Erythroblast (primary cell): ENCODE measurements around the gene ITGA4.

Experiments used
- GATA1 ChIP-seq: IDR thresholded peaks from 2 replicates; pipeline ENCODE4 v1.6.1; 2011; ENCODE audit warnings: low read depth, mild to moderate bottlenecking, control low read depth, low read length, moderate library complexity
- POLR2A ChIP-seq: IDR thresholded peaks from 2 replicates; pipeline ENCODE4 v1.6.1; 2011; ENCODE audit warnings: mild to moderate bottlenecking, low read length

- no peak for TF ChIP-seq POLR2A
- no peak for TF ChIP-seq GATA1
These were observed 15.8 kb downstream of the ITGA4 start for GRCh38 chr2:181472990-181473389.
